G401 (cell line): ENCODE data around the gene OLFML2A. TPM values are rescaled to one million over a fixed set of nuclear protein-coding genes. Genes with fewer than 3 reads are reported as not detected.
A peak's percentile ranks its signal among the peaks of the same experiment; 100 is the strongest.
"Not testable (repeated sequence)": the region's sequence is repeated elsewhere in the genome, so short reads cannot be mapped to it uniquely, and the experiment has no call there.

Experiments
- DNase-seq: peaks from one replicate; pipeline ENCODE4 v3.0.0-alpha.2; 2015; ENCODE audit warnings: low spot score
- in situ Hi-C: cut with HindIII; loops from 2 replicates; pipeline ENCODE4 v1.10.0; 2016; ENCODE audit warnings: low sequenced_read_pairs, mixed read lengths
- total RNA-seq: library from RNA; depleted of rRNA; stranded (reverse); fragments of >200 nt; shearing (Covaris generic); gene quantifications from 2 replicates; pipeline ENCODE4 v1.2.3, GENCODE V29; 2014

OLFML2A gene
- total RNA-seq, 1 experiment from 2014 or later = 12.0 TPM

GRCh38 chr9:124771021-124771866 lies 5.7 kb upstream of the OLFML2A start, which contains the start of gene NR6A1:
NR6A1 (minus strand) TSS chr9:124771311.
- peak; percentile 96 for DNase-seq
- in situ Hi-C loops = loop anchor here (25.0 kb wide), 1 partner anchor 116 kb away; no protein-coding TSS in a partner anchor

GRCh38 chr9:124771867-124772679 lies 4.9 kb upstream of the OLFML2A start:
- in situ Hi-C loops = loop anchor here (25.0 kb wide), 1 partner anchor 115 kb away; no protein-coding TSS in a partner anchor
- peak; percentile 71 for DNase-seq

- in situ Hi-C loops = loop anchor here (25.0 kb wide), 1 partner anchor 114 kb away; no protein-coding TSS in a partner anchor
- DNase-seq = not testable (repeated sequence)
These were observed 4.1 kb upstream of the OLFML2A start for GRCh38 chr9:124772877-124773276.

- in situ Hi-C loops = loop anchor here (25.0 kb wide), 1 partner anchor 114 kb away; no protein-coding TSS in a partner anchor
- no peak for DNase-seq
These were observed 3.3 kb upstream of the OLFML2A start for GRCh38 chr9:124773473-124774128.

- peak; percentile 82 for DNase-seq
- in situ Hi-C loops = loop anchor here (25.0 kb wide), 1 partner anchor 113 kb away; no protein-coding TSS in a partner anchor
These were observed 2.6 kb upstream of the OLFML2A start for GRCh38 chr9:124774129-124774978.

GRCh38 chr9:124776618-124776953 lies 347 bp upstream of the OLFML2A start:
- no peak for DNase-seq
- in situ Hi-C loops = no loop called here

- in situ Hi-C loops = no loop called here
- no peak for DNase-seq
These were observed 1.8 kb downstream of the OLFML2A start for GRCh38 chr9:124778575-124779367.

GRCh38 chr9:124779368-124780059 lies 2.6 kb downstream of the OLFML2A start:
- DNase-seq = no peak
- in situ Hi-C loops = no loop called here

GRCh38 chr9:124780060-124780756 lies 3.3 kb downstream of the OLFML2A start:
- in situ Hi-C loops = no loop called here
- DNase-seq = no peak

- in situ Hi-C loops = no loop called here
- no peak for DNase-seq
These were observed 3.8 kb downstream of the OLFML2A start for GRCh38 chr9:124780757-124781151.

- in situ Hi-C loops = no loop called here
- DNase-seq = no peak
These were observed 5.2 kb downstream of the OLFML2A start for GRCh38 chr9:124781967-124782660.

GRCh38 chr9:124782661-124783574 lies 6.0 kb downstream of the OLFML2A start:
- in situ Hi-C loops = no loop called here
- no peak for DNase-seq

GRCh38 chr9:124783830-124784229 lies 6.9 kb downstream of the OLFML2A start:
- DNase-seq = no peak
- in situ Hi-C loops = no loop called here

- in situ Hi-C loops = no loop called here
- DNase-seq = no peak
These were observed 7.6 kb downstream of the OLFML2A start for GRCh38 chr9:124784509-124784908.

- no peak for DNase-seq
- in situ Hi-C loops = no loop called here
These were observed 10.1 kb downstream of the OLFML2A start for GRCh38 chr9:124786881-124787573.
